Sigmoid colon (tissue), 7 donors: Measurements from ENCODE around the gene ZNF426. TPM values are rescaled to one million over a fixed set of nuclear protein-coding genes. Genes with fewer than 3 reads are reported as not detected.

Experiments
- DNase-seq: peaks from one replicate; pipeline ENCODE4 v3.0.0-alpha.2; 2019
- H3K27ac ChIP-seq, 4 donors: fragments of 200-600 bp; sonication (generic); one replicate each; pipeline ENCODE4 v1.5.1; 2016 to 2019; ENCODE audit warnings: mild to moderate bottlenecking in 1 of 4
- H3K27me3 ChIP-seq, 3 donors: fragments of 200-600 bp; sonication (generic); one replicate each; pipeline ENCODE4 v1.5.1; 2019; ENCODE audit warnings: mild to moderate bottlenecking in 1 of 3
- H3K36me3 ChIP-seq, 4 donors: fragments of 200-600 bp; sonication (generic); one replicate each; pipeline ENCODE4 v1.5.1; 2016 to 2019
- H3K4me1 ChIP-seq, 4 donors: fragments of 200-600 bp; sonication (generic); one replicate each; pipeline ENCODE4 v1.5.1; 2017 to 2019
- H3K4me3 ChIP-seq, 4 donors: fragments of 200-600 bp; sonication (generic); one replicate each; pipeline ENCODE4 v1.5.1; 2017 to 2019; ENCODE audit warnings: mild to moderate bottlenecking in 2 of 4, moderate library complexity in 1 of 4
- H3K9me3 ChIP-seq, 4 donors: fragments of 200-600 bp in 3 of 4; sonication (generic) in 3 of 4; one replicate each; pipeline versions ENCODE4 v1.5.1 to v1.6.1; 2013 to 2019
- CTCF ChIP-seq, 4 experiments: fragments of 450-650 bp in 3 of 4; fragments of 200-600 bp in 1 of 4; IDR thresholded peaks; one replicate each; pipeline ENCODE4 v1.5.1; 2016 to 2019; ENCODE audit warnings: antibody characterized with exemption in 4 of 4, mild to moderate bottlenecking in 3 of 4, moderate library complexity in 2 of 4
- EP300 ChIP-seq, 4 donors: sonication (generic); formaldehyde crosslinking; IDR thresholded peaks; one replicate each; pipeline ENCODE4 v1.6.1; 2017; ENCODE audit warnings: antibody characterized with exemption in 4 of 4
- POLR2A ChIP-seq, 2 donors: fragments of 450-650 bp; IDR thresholded peaks; one replicate each; pipeline ENCODE4 v1.6.1; 2016; ENCODE audit warnings: antibody characterized with exemption in 2 of 2, mild to moderate bottlenecking in 2 of 2, moderate library complexity in 2 of 2
- POLR2AphosphoS5 ChIP-seq, 4 donors: sonication (generic); formaldehyde crosslinking; IDR thresholded peaks; one replicate each; pipeline ENCODE4 v1.6.1; 2017; ENCODE audit warnings: antibody characterized with exemption in 4 of 4
- intact Hi-C: fragments of 100-400 bp; cut with DNase I; formaldehyde crosslinking; loops from one replicate; pipeline ENCODE4 v1.15.1; 2023
- polyA plus RNA-seq, 3 donors: library from polyadenylated mRNA; stranded (reverse); fragments of 200-250 nt; gene quantifications; one replicate each; pipeline ENCODE4 v1.2.3, GENCODE V29; 2013
- total RNA-seq, 4 donors: library from RNA; depleted of rRNA; stranded (reverse); fragments of >200 nt; gene quantifications; one replicate each; pipeline ENCODE4 v1.1.0, GENCODE V29; 2016
- donor health status: healthy with polysubstance abuse.
- donor health status: Bipolar disorder and iron deficiency.
- donor health status: healthy.

The ZNF426 gene
- total and polyA plus RNA-seq, 7 donors, result 1.2 to 18.1 (median 11.4) TPM

GRCh38 chr19:9474975-9475374, 63.5 kb downstream of the ZNF426 start:
- H3K27ac ChIP-seq, result no peak overlapping the region
- peaks cover 0 to 11% (median 8%) of the 10 kb centered on the region in 4 donors for H3K9me3 ChIP-seq
- H3K4me3 ChIP-seq, result no peak overlapping the region
- no peaks in the 10 kb centered on the region for H3K36me3 ChIP-seq
- TF ChIP-seq CTCF (IDR thresholded peaks at IDR 0.05), result no peak
- TF ChIP-seq EP300 (IDR thresholded peaks at IDR 0.05), result no peak
- TF ChIP-seq POLR2AphosphoS5 (IDR thresholded peaks at IDR 0.05), result no peak
- TF ChIP-seq POLR2A (IDR thresholded peaks at IDR 0.05), result no peak
- no peak for DNase-seq
- no peaks in the 10 kb centered on the region for H3K27me3 ChIP-seq
- intact Hi-C loops, result no loop called here
- no peaks in the 10 kb centered on the region for H3K4me1 ChIP-seq

Other genes starting within 250 kb of the ZNF426 start
- gene ZNF699, start 228.8 kb downstream of the ZNF426 start, total RNA-seq, result 10 to 100 TPM in 2 of 4 donors, 1 to 10 TPM in 2; 3.1 to 23.7 (median 11.9) TPM
- 1 to 10 TPM in 1 of 3 donors, under 1 TPM in 2; 0.46 to 2.8 (median 0.60) TPM for gene ZNF699, start 228.8 kb downstream of the ZNF426 start, polyA plus RNA-seq
- 10 to 100 TPM; 16.5 to 45.7 (median 23.9) TPM for gene ZNF559, start 214.5 kb downstream of the ZNF426 start, total RNA-seq
- gene ZNF559, start 214.5 kb downstream of the ZNF426 start, polyA plus RNA-seq, result 1 to 10 TPM; 3.7 to 9.1 (median 4.8) TPM
- gene ZNF177, start 175.6 kb downstream of the ZNF426 start, total RNA-seq, result 1 to 10 TPM; 3.0 to 5.5 (median 3.3) TPM
- gene ZNF177, start 175.6 kb downstream of the ZNF426 start, polyA plus RNA-seq, result 1 to 10 TPM in 1 of 3 donors, not detected in 2; 1.2 TPM
- 10 to 100 TPM; 15.7 to 32.7 (median 21.6) TPM for gene ZNF266, start 103.1 kb downstream of the ZNF426 start, total RNA-seq
- 10 to 100 TPM in 1 of 3 donors, 1 to 10 TPM in 2; 3.7 to 24.9 (median 6.6) TPM for gene ZNF266, start 103.1 kb downstream of the ZNF426 start, polyA plus RNA-seq
- gene ZNF560, start 40.0 kb downstream of the ZNF426 start, total RNA-seq, result not detected
- gene ZNF560, start 40.0 kb downstream of the ZNF426 start, polyA plus RNA-seq, result not detected
- gene ZNF121, start 45.9 kb upstream of the ZNF426 start, total RNA-seq, result 10 to 100 TPM; 18.3 to 28.6 (median 23.7) TPM
- 1 to 10 TPM; 1.2 to 8.0 (median 1.4) TPM for gene ZNF121, start 45.9 kb upstream of the ZNF426 start, polyA plus RNA-seq
- 10 to 100 TPM; 30.3 to 41.3 (median 31.5) TPM for gene ZNF561, start 82.6 kb upstream of the ZNF426 start, total RNA-seq
- 10 to 100 TPM; 14.1 to 27.1 (median 24.0) TPM for gene ZNF561, start 82.6 kb upstream of the ZNF426 start, polyA plus RNA-seq
- 10 to 100 TPM; 21.3 to 45.4 (median 32.4) TPM for gene ZNF562, start 136.5 kb upstream of the ZNF426 start, total RNA-seq
- gene ZNF562, start 136.5 kb upstream of the ZNF426 start, polyA plus RNA-seq, result 10 to 100 TPM; 13.2 to 14.2 (median 13.6) TPM
- 10 to 100 TPM; 15.8 to 48.7 (median 23.7) TPM for gene ZNF846, start 230.1 kb upstream of the ZNF426 start, total RNA-seq
- gene ZNF846, start 230.1 kb upstream of the ZNF426 start, polyA plus RNA-seq, result 1 to 10 TPM; 3.6 to 6.7 (median 4.6) TPM